Measurements from ENCODE around the gene SUPT4H1. TPM values are rescaled to one million over a fixed set of nuclear protein-coding genes. Genes with fewer than 3 reads are reported as not detected.

SUPT4H1 gene
- total and polyA plus RNA-seq, 10 donors = 37.8 to 106 (median 66.6) TPM

GRCh38 chr17:58300336-58300735, 51.7 kb downstream of the SUPT4H1 start:
- no peaks in the 10 kb centered on the region for H3K9me3 ChIP-seq
- H3K27me3 ChIP-seq (replicated peaks in 1 of 7) = no peaks in the 10 kb centered on the region
- H3K27ac ChIP-seq = no peak overlapping the region
- WGBS, 5 donors = 79 to 90% (median 83%) methylated on average over 6 of the region's 6 CpGs
- no peak overlapping the region for H3K4me3 ChIP-seq
- H3K36me3 ChIP-seq = peaks cover 0 to 13% (median 0%) of the 10 kb centered on the region in 6 donors
- TF ChIP-seq CTCF (IDR thresholded peaks at IDR 0.05 in 8 of 11, conservative IDR thresholded peaks at IDR 0.05 in 3 of 11) (no peak), POLR2AphosphoS5 (IDR thresholded peaks at IDR 0.05) (no peak), POLR2A (IDR thresholded peaks at IDR 0.05) (no peak)
- DNase-seq = no peak
- H3K4me1 ChIP-seq = peaks cover 0 to 14% (median 8%) of the 10 kb centered on the region in 6 donors
- intact Hi-C loops (cut with DNase I; ENCODE audit: low total_unique reads) = no loop called here

Small RNA genes lying within 50 kb of the gene (microRNA-seq; reads per million reads assigned to microRNA genes)
- 0 to 2.1 (median 0.36) reads per million in 3 donors for gene MIR4736

Small RNA genes lying within 50 kb of the gene (small RNA-seq; reads per million reads assigned to genes)
- gene MIR4736 = 0 to 0.49 (median 0.18) reads per million in 4 donors

Other genes starting within 250 kb of the SUPT4H1 start
- gene OR4D1, start 203.8 kb downstream of the SUPT4H1 start, total RNA-seq = under 1 TPM in 6 of 7 donors, not detected in 1; 0.09 to 0.46 (median 0.27) TPM
- under 1 TPM; 0.13 to 0.23 (median 0.19) TPM for gene OR4D1, start 203.8 kb downstream of the SUPT4H1 start, polyA plus RNA-seq
- gene OR4D2, start 185.2 kb downstream of the SUPT4H1 start, total RNA-seq = not detected
- not detected for gene OR4D2, start 185.2 kb downstream of the SUPT4H1 start, polyA plus RNA-seq
- gene EPX, start 159.5 kb downstream of the SUPT4H1 start, total RNA-seq = 1 to 10 TPM in 5 of 7 donors, under 1 TPM in 1, not detected in 1; 0.86 to 3.9 (median 2.4) TPM
- gene EPX, start 159.5 kb downstream of the SUPT4H1 start, polyA plus RNA-seq = under 1 TPM; 0.24 to 0.41 (median 0.26) TPM
- gene MKS1, start 132.9 kb downstream of the SUPT4H1 start, total RNA-seq = 10 to 100 TPM; 11.5 to 17.1 (median 13.7) TPM
- 10 to 100 TPM in 1 of 3 donors, 1 to 10 TPM in 2; 8.1 to 10.4 (median 9.5) TPM for gene MKS1, start 132.9 kb downstream of the SUPT4H1 start, polyA plus RNA-seq
- gene LPO, start 113.6 kb downstream of the SUPT4H1 start, total RNA-seq = not detected
- gene LPO, start 113.6 kb downstream of the SUPT4H1 start, polyA plus RNA-seq = under 1 TPM; 0.02 to 0.10 (median 0.06) TPM
- 10 to 100 TPM in 5 of 7 donors, 1 to 10 TPM in 2; 5.8 to 75.7 (median 15.2) TPM for gene MPO, start 71.3 kb downstream of the SUPT4H1 start, total RNA-seq
- 1 to 10 TPM in 2 of 3 donors, under 1 TPM in 1; 0.52 to 2.2 (median 2.0) TPM for gene MPO, start 71.3 kb downstream of the SUPT4H1 start, polyA plus RNA-seq
- gene TSPOAP1, start 23.4 kb downstream of the SUPT4H1 start, total RNA-seq = 10 to 100 TPM; 14.1 to 31.8 (median 18.5) TPM
- 10 to 100 TPM; 11.5 to 26.5 (median 24.3) TPM for gene TSPOAP1, start 23.4 kb downstream of the SUPT4H1 start, polyA plus RNA-seq
- 1 to 10 TPM in 4 of 7 donors, under 1 TPM in 3; 0.40 to 1.8 (median 1.0) TPM for gene RNF43, start 65.3 kb upstream of the SUPT4H1 start, total RNA-seq
- gene RNF43, start 65.3 kb upstream of the SUPT4H1 start, polyA plus RNA-seq = under 1 TPM; 0.38 to 0.63 (median 0.42) TPM
- gene HSF5, start 136.2 kb upstream of the SUPT4H1 start, total RNA-seq = 1 to 10 TPM; 1.1 to 1.7 (median 1.3) TPM
- gene HSF5, start 136.2 kb upstream of the SUPT4H1 start, polyA plus RNA-seq = under 1 TPM; 0.57 to 0.79 (median 0.61) TPM
- gene MTMR4, start 162.4 kb upstream of the SUPT4H1 start, total RNA-seq = 10 to 100 TPM; 42.0 to 61.9 (median 50.3) TPM
- gene MTMR4, start 162.4 kb upstream of the SUPT4H1 start, polyA plus RNA-seq = 10 to 100 TPM; 12.7 to 17.3 (median 14.1) TPM

Data from spleen (tissue), 11 donors.